HepG2 (cell line): ENCODE measurements around the gene SLC19A1. TPM values are rescaled to one million over a fixed set of nuclear protein-coding genes. Genes with fewer than 3 reads are reported as not detected.

Source experiments
- CBFB ChIP-seq: sonication (generic); formaldehyde crosslinking; IDR thresholded peaks from 2 replicates; pipeline ENCODE4 v1.4.0; 2020; ENCODE audit warnings: missing genetic modification reagents
- DNMT3B ChIP-seq: conservative IDR thresholded peaks from 2 replicates; pipeline ENCODE4 v1.6.1; 2016; ENCODE audit warnings: missing biosample characterization, control low read depth
- KMT2A ChIP-seq: sonication (generic); formaldehyde crosslinking; IDR thresholded peaks from 2 replicates; pipeline ENCODE4 v1.4.0; 2020; ENCODE audit warnings: missing genetic modification reagents
- MBNL3 ChIP-seq: fragments of 250-450 bp; sonication (Bioruptor Pico); conservative IDR thresholded peaks from 2 replicates; pipeline ENCODE4 v1.8.0; 2022; ENCODE audit warnings: mild to moderate bottlenecking, inconsistent platforms
- MTERF4 ChIP-seq: sonication (generic); formaldehyde crosslinking; IDR thresholded peaks from 2 replicates; pipeline ENCODE4 v1.8.0; 2023; ENCODE audit warnings: mild to moderate bottlenecking, missing genetic modification reagents
- NFYB ChIP-seq: sonication (generic); formaldehyde crosslinking; IDR thresholded peaks from 2 replicates; pipeline ENCODE4 v1.4.0; 2020; ENCODE audit warnings: missing genetic modification reagents
- SIN3B ChIP-seq: fragments of 150-350 bp; IDR thresholded peaks from 2 replicates; pipeline ENCODE4 v1.6.1; 2014; ENCODE audit warnings: low read length
- SKI ChIP-seq: fragments of 450-650 bp; IDR thresholded peaks from one replicate; pipeline ENCODE4 v1.6.1; 2018; ENCODE audit warnings: mild to moderate bottlenecking; ENCODE audit not compliant: partially characterized antibody
- SNAPC5 ChIP-seq: sonication (generic); formaldehyde crosslinking; IDR thresholded peaks from 2 replicates; pipeline ENCODE4 v1.8.1; 2023; ENCODE audit warnings: mild to moderate bottlenecking, missing genetic modification reagents, borderline replicate concordance
- TEAD3 ChIP-seq: optimal IDR thresholded peaks from 2 replicates; pipeline ENCODE3; 2016; ENCODE audit warnings: borderline replicate concordance
- U2AF2 ChIP-seq: fragments of 200-400 bp; formaldehyde crosslinking; IDR thresholded peaks from 2 replicates; pipeline ENCODE4 v1.6.1; 2017; ENCODE audit warnings: low read depth, mild to moderate bottlenecking, low read length
- UBTF ChIP-seq: sonication (generic); formaldehyde crosslinking; IDR thresholded peaks from 2 replicates; pipeline ENCODE4 v1.4.0; 2020; ENCODE audit warnings: mild to moderate bottlenecking, missing genetic modification reagents
- ZEB1 ChIP-seq: IDR thresholded peaks from 2 replicates; pipeline ENCODE4 v1.6.1; 2012; ENCODE audit warnings: mild to moderate bottlenecking, low read depth, inconsistent platforms; ENCODE audit not compliant: insufficient replicate concordance
- ZNF20 ChIP-seq: sonication (generic); formaldehyde crosslinking; IDR thresholded peaks from 2 replicates; pipeline ENCODE4 v1.4.0; 2020; ENCODE audit warnings: mild to moderate bottlenecking, moderate library complexity, missing genetic modification reagents
- ZNF232 ChIP-seq: sonication (generic); formaldehyde crosslinking; IDR thresholded peaks from 2 replicates; pipeline ENCODE4 v1.4.0; 2020; ENCODE audit warnings: missing genetic modification reagents, borderline replicate concordance
- ZNF33B ChIP-seq: sonication (generic); formaldehyde crosslinking; IDR thresholded peaks from 2 replicates; pipeline ENCODE4 v1.5.1; 2020; ENCODE audit warnings: mild to moderate bottlenecking, missing genetic modification reagents
- ZNF34 ChIP-seq: sonication (generic); formaldehyde crosslinking; IDR thresholded peaks from 2 replicates; pipeline ENCODE4 v1.4.0; 2020; ENCODE audit warnings: mild to moderate bottlenecking, missing genetic modification reagents, borderline replicate concordance
- ZNF609 ChIP-seq: sonication (generic); formaldehyde crosslinking; IDR thresholded peaks from 2 replicates; pipeline ENCODE4 v1.4.0; 2020; ENCODE audit warnings: mild to moderate bottlenecking, missing genetic modification reagents, borderline replicate concordance
- ZNF670 ChIP-seq: sonication (generic); formaldehyde crosslinking; IDR thresholded peaks from 2 replicates; pipeline ENCODE4 v1.8.0; 2022; ENCODE audit warnings: mild to moderate bottlenecking, missing genetic modification reagents, borderline replicate concordance
- ZNF674 ChIP-seq: sonication (generic); formaldehyde crosslinking; IDR thresholded peaks from 2 replicates; pipeline ENCODE4 v1.5.0; 2020; ENCODE audit warnings: low read depth, mild to moderate bottlenecking, missing genetic modification reagents
- ZNF691 ChIP-seq: sonication (generic); formaldehyde crosslinking; IDR thresholded peaks from 2 replicates; pipeline ENCODE4 v1.4.0; 2020; ENCODE audit warnings: missing genetic modification reagents, low read depth, mild to moderate bottlenecking, borderline replicate concordance
- polyA plus RNA-seq, 8 experiments: library from polyadenylated mRNA; depleted of rRNA in 3 of 8; stranded (reverse) in 7 of 8; unstranded in 1 of 8; fragments of >200 nt; fragmentation: Illumina TruSeq in 4 of 8; extraction: Trizol in 4 of 8; gene quantifications; 2 replicates each; pipeline versions ENCODE4 v1.2.1 to v1.2.3, GENCODE V29; 2011 to 2016; ENCODE audit warnings: low read depth in 4 of 8, missing spikeins in 1 of 8, mixed read lengths in 1 of 8; ENCODE audit not compliant: insufficient read depth in 1 of 8
- total RNA-seq, 5 experiments: library from RNA; depleted of rRNA; stranded (reverse); fragments of >200 nt; fragmentation: Illumina TruSeq; extraction: Trizol; gene quantifications; 2 replicates each; pipeline ENCODE4 v1.2.3, GENCODE V29; 2016; ENCODE audit warnings: low read depth in 1 of 5

SLC19A1 gene
- total and polyA plus RNA-seq, 2 of the 13 experiments (the other 11 are each of a cell fraction or from before 2014, with no cell fraction given), result 21.8 to 23.0 TPM

GRCh38 chr21:45528981-45529784, 13.1 kb downstream of the SLC19A1 start (continued):
- peak; percentile 68; the same call in 1 of the 2 replicates for TF ChIP-seq ZNF609 (CRISPR knock-in tag)
- no peak for TF ChIP-seq ZNF670 (CRISPR knock-in tag)
- peak; percentile 67; the same call in 1 of the 2 replicates for TF ChIP-seq UBTF (CRISPR knock-in tag)
- 0 out of 2 replicates have a peak, but pooled peaks have one; percentile 42 for TF ChIP-seq MTERF4 (CRISPR knock-in tag)
- TF ChIP-seq TEAD3 (CRISPR knock-in tag), result peak; percentile 16
- TF ChIP-seq SIN3B, result no peak
- no peak for TF ChIP-seq ZEB1
- peak; percentile 81; the same call in 1 of the 2 replicates for TF ChIP-seq ZNF691 (CRISPR knock-in tag)
- peak; percentile 39 for TF ChIP-seq SKI
- TF ChIP-seq CBFB, result no peak
- no peak for TF ChIP-seq ZNF20 (CRISPR knock-in tag)
- no peak for TF ChIP-seq ZNF33B (CRISPR knock-in tag)
- TF ChIP-seq DNMT3B (CRISPR knock-in tag), result no peak
- no peak for TF ChIP-seq ZNF674
- no peak for TF ChIP-seq ZNF232 (CRISPR knock-in tag)
- no peak for TF ChIP-seq KMT2A (CRISPR knock-in tag)
- TF ChIP-seq U2AF2, result no peak
- no peak for TF ChIP-seq NFYB
- no peak for TF ChIP-seq SNAPC5
- no peak for TF ChIP-seq MBNL3 (CRISPR knock-in tag)
- no peak for TF ChIP-seq ZNF34 (CRISPR knock-in tag)
